Measurements from ENCODE around the gene SLC1A3. TPM values are rescaled to one million over a fixed set of nuclear protein-coding genes. Genes with fewer than 3 reads are reported as not detected.

The SLC1A3 gene
- total and polyA plus RNA-seq, 10 of the 15 experiments (the other 5 are each of a cell fraction or from before 2014, with no cell fraction given) = 0.23 to 4.4 (median 3.3) TPM

- FAIRE-seq (no peak), ATAC-seq (no peak), DNase-seq (ENCODE audit: low read depth, low spot score) (no peak)
- Histone ChIP-seq H3K4me3 (no peak overlapping the region), H3K9ac (ENCODE audit: control insufficient read depth, insufficient read depth, low read length) (no peak overlapping the region), H3K4me2 (ENCODE audit: control insufficient read depth, insufficient read depth) (no peak overlapping the region), H3K4me1 (ENCODE audit: control insufficient read depth, insufficient read depth, low read length) (no peaks in the 10 kb centered on the region), H4K20me1 (ENCODE audit: control insufficient read depth, insufficient read depth) (no peaks in the 10 kb centered on the region), H3K36me3 (ENCODE audit: control insufficient read depth in 2 of 2, insufficient read depth in 2 of 2, low read length in 1 of 2) (peaks cover 0 to 6% of the 10 kb centered on the region in 2 experiments; a peak in 2 of 4 replicates), H3K27ac (ENCODE audit: control insufficient read depth, insufficient read depth) (no peak overlapping the region), H3K9me3 (replicated peaks; ENCODE audit: control insufficient read depth, insufficient read depth, low read length) (no peaks in the 10 kb centered on the region; the same call in 2 of the 3 replicates), H2AFZ (ENCODE audit: control insufficient read depth, low read depth, low read length) (no peak overlapping the region), H3K79me2 (ENCODE audit: control insufficient read depth, insufficient read depth, low read length) (peaks cover 16% of the 10 kb centered on the region), H3K27me3 (replicated peaks in 1 of 2; ENCODE audit: control insufficient read depth in 2 of 2, insufficient read depth in 2 of 2, low read length in 1 of 2) (no peaks in the 10 kb centered on the region)
- TF ChIP-seq BACH1 (IDR thresholded peaks at IDR 0.05; ENCODE audit: borderline replicate concordance) = no peak
- TF ChIP-seq YY1 (IDR thresholded peaks at IDR 0.05; ENCODE audit: low read depth, low read length) = no peak
- TF ChIP-seq RAD21 (IDR thresholded peaks at IDR 0.05; ENCODE audit: insufficient read depth, low read depth, low read length) = no peak
- no peak for TF ChIP-seq SMAD1 (IDR thresholded peaks at IDR 0.05; ENCODE audit: low read depth, partially characterized antibody)
- no peak for TF ChIP-seq NRF1 (conservative IDR thresholded peaks at IDR 0.05; ENCODE audit: low read depth, low read length)
- TF ChIP-seq BCLAF1 (IDR thresholded peaks at IDR 0.05) = no peak
- no peak for TF ChIP-seq MTA3 (IDR thresholded peaks at IDR 0.05; ENCODE audit: borderline replicate concordance, low read length)
- TF ChIP-seq SUZ12 (IDR thresholded peaks at IDR 0.05; ENCODE audit: unreplicated experiment) = no peak
- no peak for TF ChIP-seq MEF2A (IDR thresholded peaks at IDR 0.05; ENCODE audit: insufficient read depth, low read depth, low read length)
- TF ChIP-seq CBFB (IDR thresholded peaks at IDR 0.05; ENCODE audit: low read depth) = no peak
- no peak for TF ChIP-seq ZBTB4 (CRISPR knock-in tag; IDR thresholded peaks at IDR 0.05)
- TF ChIP-seq NR2C1 (IDR thresholded peaks at IDR 0.05) = no peak
- no peak for TF ChIP-seq EGR1 (IDR thresholded peaks at IDR 0.05; ENCODE audit: borderline replicate concordance in 1 of 2, low read depth in 2 of 2, low read length in 2 of 2)
- no peak for TF ChIP-seq EED (IDR thresholded peaks at IDR 0.05; ENCODE audit: low read depth)
- CTCF ChIA-PET = interaction anchor here (1.3 to 3.4 kb wide), 3 partner anchors 18 to 23 kb away, joined by 3 to 9 read pairs (median 7); no protein-coding TSS in a partner anchor
- intact Hi-C loops (cut with micrococcal nuclease; ENCODE audit: unreplicated experiment) = no loop called here
- RAD21 ChIA-PET (ENCODE audit: unreplicated experiment) = no interaction called here
- BruUV-seq (replicated peaks) = no TSS peak
- SMC1A ChIA-PET (ENCODE audit: uncharacterized antibody, unreplicated experiment) = interaction anchor here (2.4 to 2.8 kb wide), 2 partner anchors 10 to 14 kb away, joined by 17 to 18 read pairs; no protein-coding TSS in a partner anchor
- POLR2A ChIA-PET = interaction anchor here (1.0 to 1.5 kb wide), 2 partner anchors 9 to 10 kb away, joined by 3 read pairs; no protein-coding TSS in a partner anchor
- in situ Hi-C loops (cut with MboI) = no loop called here
- 45% methylated on average over 2 of the region's 2 CpGs for WGBS (ENCODE audit: insufficient coverage, insufficient replicate concordance, low lambda C conversion rate, missing lambda C conversion rate)
Measured at GRCh38 chr5:36713541-36713940, 107.1 kb downstream of the SLC1A3 start.
